Effector memory CD8-positive, alpha-beta T cell (primary cell): ENCODE results near the gene UBE2F.

Experiments used
- ATAC-seq: fragments of 150-1000 bp; cut with Tn5 transposase; replicated peaks from 2 replicates; pipeline ENCODE4 v1.10.0; 2021; ENCODE audit warnings: mild to moderate bottlenecking, moderate library complexity
- DNase-seq, 3 experiments: peaks; one replicate each; pipeline ENCODE4 v3.0.0; 2021
- H3K27ac Mint-ChIP-seq, 2 donors: one replicate each; pipeline ENCODE4 v1.8.0; 2022; ENCODE audit warnings: mild to moderate bottlenecking in 2 of 2, mixed read lengths in 2 of 2, moderate library complexity in 2 of 2
- H3K27me3 Mint-ChIP-seq, 2 donors: one replicate each; pipeline ENCODE4 v1.8.0; 2022; ENCODE audit warnings: mixed read lengths in 2 of 2
- H3K36me3 Mint-ChIP-seq: one replicate; pipeline ENCODE4 v1.8.0; 2022; ENCODE audit warnings: mild to moderate bottlenecking, moderate library complexity, mixed read lengths; ENCODE audit not compliant: insufficient read depth
- H3K4me1 Mint-ChIP-seq, 2 donors: one replicate each; pipeline ENCODE4 v1.8.0; 2022; ENCODE audit warnings: low read depth in 2 of 2, mixed read lengths in 2 of 2
- H3K4me3 Mint-ChIP-seq, 2 donors: one replicate each; pipeline ENCODE4 v1.8.0; 2022; ENCODE audit warnings: mild to moderate bottlenecking in 2 of 2, mixed read lengths in 2 of 2, moderate library complexity in 2 of 2
- H3K9me3 Mint-ChIP-seq, 2 donors: one replicate each; pipeline ENCODE4 v1.8.0; 2022; ENCODE audit warnings: mixed read lengths in 2 of 2
- total RNA-seq, 9 experiments: gene quantifications; one replicate each; lab custom pipeline; 2026; lab: John Stamatoyannopoulos, UW

The UBE2F gene, protein sequence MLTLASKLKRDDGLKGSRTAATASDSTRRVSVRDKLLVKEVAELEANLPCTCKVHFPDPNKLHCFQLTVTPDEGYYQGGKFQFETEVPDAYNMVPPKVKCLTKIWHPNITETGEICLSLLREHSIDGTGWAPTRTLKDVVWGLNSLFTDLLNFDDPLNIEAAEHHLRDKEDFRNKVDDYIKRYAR
- total RNA-seq: 9.4 to 24.6 (median 13.4) reads per million in 9 experiments

DNA sequence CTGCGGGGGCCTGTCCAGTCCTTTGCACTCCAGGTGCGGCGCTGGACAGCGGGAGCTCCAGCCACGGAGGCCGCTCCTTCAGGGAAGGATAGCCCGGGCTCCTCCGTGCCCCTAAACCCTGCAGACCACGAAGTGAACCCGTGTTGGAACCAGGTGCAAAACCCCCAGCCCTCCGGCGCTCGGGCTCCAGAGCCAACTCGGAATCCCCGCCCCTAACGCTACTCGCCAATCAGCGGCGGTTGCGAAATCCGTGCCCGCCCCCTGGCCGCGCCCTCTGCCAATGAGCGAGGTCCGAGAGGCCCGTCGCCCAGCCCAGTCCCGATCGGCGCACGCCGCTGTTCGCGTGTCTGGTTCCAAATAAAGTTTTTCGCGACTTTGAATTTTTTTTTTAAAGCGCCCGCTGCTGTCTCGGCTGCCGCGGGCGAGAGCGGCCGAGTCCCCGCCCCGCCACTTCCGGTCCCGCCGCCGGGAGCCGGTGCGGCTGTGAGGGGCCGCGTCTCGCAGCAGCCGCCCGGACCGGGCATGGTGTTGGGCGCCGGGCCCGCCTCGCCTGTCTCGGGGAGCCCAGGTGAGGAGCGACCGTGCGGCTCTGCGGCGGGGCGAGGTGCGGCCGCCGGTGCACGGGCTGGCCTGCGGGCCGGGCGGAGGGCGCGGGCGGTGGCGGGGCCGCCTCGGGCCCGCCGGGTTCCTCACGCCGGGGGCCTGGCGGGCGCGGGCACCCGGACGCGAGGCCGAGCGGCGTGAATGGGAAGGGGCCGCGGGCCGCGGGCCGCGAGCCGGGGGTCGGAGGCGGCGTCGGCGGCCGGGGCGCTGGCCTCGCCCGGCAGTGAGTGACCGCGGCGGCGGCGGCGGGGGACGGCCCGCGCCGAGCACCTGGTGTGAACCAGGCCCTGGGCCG, at the start of gene UBE2F:
Gene UBE2F, plus strand, starts transcription at position 450 of the 898 bp plus-strand sequence. CDS start 6,094 bp downstream, outside the sequence.
- peak within 1 kb of the TSS; percentile 74 to 75 for H3K27ac Mint-ChIP-seq
- DNase-seq (peak; percentile 96 to 98 (median 97)), ATAC-seq (peak; percentile 95)
- H3K9me3 Mint-ChIP-seq: peaks cover 2 to 8% of the 10 kb centered on the region in 2 donors
- peaks cover 39 to 44% of the 10 kb centered on the region in 2 donors for H3K4me1 Mint-ChIP-seq
- H3K36me3 Mint-ChIP-seq: peaks cover 7% of the 10 kb centered on the region
- H3K27me3 Mint-ChIP-seq: no peaks in the 10 kb centered on the region
- peak within 1 kb of the TSS; percentile 87 to 88 for H3K4me3 Mint-ChIP-seq

DNA sequence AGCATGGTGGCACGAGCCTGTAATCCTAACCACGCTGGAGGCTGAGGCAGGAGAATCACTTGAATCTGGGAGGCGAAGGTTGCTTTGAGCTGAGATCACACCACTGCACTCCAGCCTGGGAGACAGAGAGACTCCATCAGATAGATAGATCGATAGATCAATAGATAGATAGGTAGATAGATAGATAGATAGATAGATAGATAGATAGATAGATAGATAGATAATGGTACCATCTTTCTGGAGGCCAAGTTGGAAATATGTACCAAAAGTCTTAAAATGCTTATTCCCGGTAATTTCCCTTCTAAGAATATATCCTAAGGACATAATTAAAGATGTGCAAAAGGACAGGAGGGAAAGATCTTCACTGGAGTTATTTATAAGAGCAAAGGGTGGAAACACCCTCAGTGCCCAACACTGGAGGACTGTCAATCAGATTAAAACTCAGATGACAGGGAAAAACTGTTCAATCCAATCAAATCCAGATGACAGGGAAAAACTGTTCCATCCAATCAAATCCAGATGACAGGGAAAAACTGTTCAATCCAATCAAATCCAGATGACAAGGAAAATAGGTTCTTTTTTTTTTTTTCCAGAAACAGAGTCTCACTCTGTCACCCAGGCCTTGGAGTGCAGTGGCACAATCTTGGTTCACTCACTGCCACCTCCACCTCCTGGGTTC, 49.0 kb upstream of the UBE2F start:
- Mint-ChIP-seq H3K4me3 (no peak overlapping the region), H3K27ac (no peak overlapping the region), H3K4me1 (peaks cover 0 to 2% of the 10 kb centered on the region in 2 donors), H3K9me3 (no peaks in the 10 kb centered on the region), H3K36me3 (no peaks in the 10 kb centered on the region), H3K27me3 (peaks cover 0 to 7% of the 10 kb centered on the region in 2 donors)
- no peak for DNase-seq
- ATAC-seq: no peak

DNA sequence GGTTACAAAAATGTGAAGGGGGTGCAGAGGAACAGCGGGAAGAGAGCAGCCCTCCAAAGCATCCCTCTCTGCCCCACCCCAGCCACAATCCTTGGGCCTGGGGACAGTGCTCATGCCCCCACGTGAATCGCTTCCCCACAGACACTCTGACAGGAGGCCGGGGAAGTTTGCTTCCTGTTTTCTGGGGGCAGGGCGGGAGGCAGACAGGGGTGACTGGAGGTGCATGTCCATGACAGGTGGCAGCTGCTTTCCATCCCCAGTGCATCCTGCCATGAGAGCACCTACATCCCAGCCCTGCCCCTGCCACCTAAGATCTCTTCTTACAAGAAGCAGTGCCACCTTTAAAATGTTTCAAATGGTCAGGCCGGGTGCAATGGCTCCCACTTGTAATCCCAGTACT, 47.2 kb upstream of the UBE2F start:
- no peak overlapping the region for H3K27ac Mint-ChIP-seq
- DNase-seq (no peak), ATAC-seq (no peak)
- no peaks in the 10 kb centered on the region for H3K9me3 Mint-ChIP-seq
- no peak overlapping the region for H3K4me3 Mint-ChIP-seq
- H3K4me1 Mint-ChIP-seq: peaks cover 3 to 5% of the 10 kb centered on the region in 2 donors
- H3K27me3 Mint-ChIP-seq: peaks cover 0 to 7% of the 10 kb centered on the region in 2 donors
- H3K36me3 Mint-ChIP-seq: no peaks in the 10 kb centered on the region

DNA sequence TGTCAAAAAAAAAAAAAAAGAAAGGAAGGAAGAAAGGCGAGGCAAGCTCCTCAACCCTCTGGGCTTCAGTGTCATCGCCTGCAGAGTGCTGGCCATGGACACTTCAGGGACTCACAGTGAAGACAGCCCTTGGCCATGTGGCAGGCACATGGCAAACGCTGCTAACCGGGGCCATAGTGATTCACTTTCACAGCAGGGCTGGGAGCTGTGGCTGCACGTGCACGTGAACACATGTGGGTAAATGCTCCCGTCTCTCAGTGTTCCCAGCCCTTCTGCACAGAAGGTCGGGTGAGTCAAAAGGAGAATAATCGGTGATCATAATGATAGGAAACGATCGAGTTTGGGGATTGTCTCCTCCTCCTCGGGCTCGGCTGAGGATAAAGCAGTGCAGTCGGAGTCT, 46.1 kb upstream of the UBE2F start:
- peaks cover 7 to 8% of the 10 kb centered on the region in 2 donors for H3K4me1 Mint-ChIP-seq
- no peak for DNase-seq
- ATAC-seq: no peak
- no peak overlapping the region for H3K27ac Mint-ChIP-seq
- H3K4me3 Mint-ChIP-seq: no peak overlapping the region
- H3K27me3 Mint-ChIP-seq: peaks cover 0 to 7% of the 10 kb centered on the region in 2 donors
- H3K36me3 Mint-ChIP-seq: no peaks in the 10 kb centered on the region
- no peaks in the 10 kb centered on the region for H3K9me3 Mint-ChIP-seq

DNA sequence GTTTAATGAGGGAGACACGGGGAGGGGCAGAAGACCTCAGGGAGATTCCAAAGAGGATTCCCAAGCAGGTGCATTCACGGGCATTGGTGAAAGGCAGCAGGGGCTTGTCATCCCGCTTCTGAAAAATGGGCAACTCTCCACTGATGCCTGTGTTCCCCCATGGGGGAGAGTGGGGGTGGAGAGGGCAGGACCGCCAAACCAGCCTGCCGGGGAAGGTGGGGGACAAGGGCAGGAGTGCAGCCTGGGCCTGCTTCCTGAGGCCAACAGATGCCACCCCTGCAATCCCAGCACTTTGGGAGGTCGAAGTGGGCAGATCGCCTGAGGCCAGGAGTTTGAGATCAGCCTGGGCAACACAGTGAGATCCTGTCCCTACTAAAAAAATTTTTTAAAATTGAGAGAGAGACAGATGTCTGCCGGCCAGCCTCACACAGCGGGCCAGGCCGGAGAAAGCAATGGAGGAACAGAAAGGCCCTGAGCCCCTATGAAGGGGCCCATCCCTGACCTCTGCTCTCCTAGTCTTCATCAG, 44.8 kb upstream of the UBE2F start:
- Mint-ChIP-seq H3K4me1 (peaks cover 10 to 14% of the 10 kb centered on the region in 2 donors), H3K27me3 (no peaks in the 10 kb centered on the region), H3K9me3 (no peaks in the 10 kb centered on the region), H3K36me3 (no peaks in the 10 kb centered on the region), H3K27ac (no peak overlapping the region), H3K4me3 (no peak overlapping the region)
- no peak for DNase-seq
- no peak for ATAC-seq

DNA sequence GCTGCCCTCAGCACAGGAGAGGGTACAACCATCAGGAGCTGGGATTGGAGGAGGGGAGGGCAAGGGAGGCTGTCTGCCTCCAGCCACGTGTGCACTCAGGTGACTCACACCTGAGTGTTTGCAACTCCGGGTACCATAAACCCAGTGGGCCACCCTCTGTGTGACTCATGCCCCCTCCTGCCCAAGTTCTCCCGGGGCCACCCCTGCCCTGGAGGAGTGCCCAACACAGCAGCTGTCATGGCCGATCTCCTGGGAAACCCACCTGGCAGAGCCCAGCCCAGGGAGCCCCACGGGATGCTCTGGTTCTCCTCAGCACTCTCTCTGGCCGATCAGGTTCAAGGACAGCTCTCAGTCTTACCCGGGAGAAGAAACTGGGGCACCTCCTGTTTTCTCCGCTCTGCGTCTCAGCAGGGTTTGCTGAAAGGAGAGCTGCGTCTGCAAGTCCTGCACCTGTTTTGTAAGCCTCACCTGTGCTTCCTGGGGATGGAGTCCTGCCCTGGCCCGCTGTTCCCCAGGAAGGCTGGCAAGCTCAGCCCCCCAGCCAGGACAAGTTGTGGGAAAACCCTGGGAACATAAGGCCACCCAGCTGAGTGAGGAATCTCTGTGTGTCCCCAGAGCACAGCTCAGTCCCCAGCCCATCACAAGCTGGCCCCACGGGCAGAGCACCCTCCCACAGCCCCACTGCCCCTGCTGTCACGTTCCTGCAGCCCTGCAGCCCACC, 44.0 kb upstream of the UBE2F start:
- Mint-ChIP-seq H3K36me3 (no peaks in the 10 kb centered on the region), H3K4me1 (peaks cover 14% of the 10 kb centered on the region in 2 donors), H3K4me3 (peak overlapping the region; percentile 11 to 62), H3K27ac (peak overlapping the region in 1 of 2 donors; percentile 65), H3K9me3 (no peaks in the 10 kb centered on the region), H3K27me3 (no peaks in the 10 kb centered on the region)
- DNase-seq: no peak
- no peak for ATAC-seq

DNA sequence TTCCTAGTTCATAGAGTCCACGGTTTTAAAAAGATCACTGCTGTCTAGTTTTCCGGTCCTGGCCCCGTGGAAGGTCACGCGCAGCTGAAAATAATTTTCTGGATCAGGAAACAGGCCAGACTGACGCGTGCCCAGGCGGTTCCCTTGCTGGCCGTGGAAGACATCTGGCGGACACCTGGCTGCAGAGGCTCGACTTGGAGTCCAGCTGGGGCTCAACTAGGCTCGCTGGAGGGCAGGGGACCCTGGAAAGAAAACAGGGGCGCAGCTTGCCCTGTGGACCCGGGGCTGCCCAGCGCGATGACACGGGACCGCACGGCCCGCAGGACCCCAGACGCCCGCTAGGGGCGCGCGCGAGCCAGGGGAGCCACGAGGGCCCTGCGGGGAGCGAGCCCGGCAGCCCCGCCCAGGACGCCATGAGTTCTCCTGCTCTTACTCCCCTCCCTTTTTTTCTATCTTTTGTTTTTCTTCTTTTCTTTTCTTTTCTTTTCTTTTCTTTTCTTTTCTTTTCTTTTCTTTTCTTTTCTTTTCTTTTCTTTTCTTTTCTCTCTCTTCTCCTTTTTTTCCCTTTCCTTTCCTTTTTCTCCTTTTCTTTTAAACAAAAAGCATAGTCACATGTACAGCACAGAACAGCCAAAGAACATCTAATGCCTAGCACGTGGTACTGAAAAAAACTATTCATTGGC, 43.2 kb upstream of the UBE2F start:
- H3K36me3 Mint-ChIP-seq: no peaks in the 10 kb centered on the region
- peak; percentile 77 to 82 (median 79) for DNase-seq
- ATAC-seq: peak; percentile 100
- H3K27me3 Mint-ChIP-seq: no peaks in the 10 kb centered on the region
- peaks cover 14 to 16% of the 10 kb centered on the region in 2 donors for H3K4me1 Mint-ChIP-seq
- H3K9me3 Mint-ChIP-seq: no peaks in the 10 kb centered on the region
- H3K4me3 Mint-ChIP-seq: peak overlapping the region; percentile 11 to 62
- peak overlapping the region in 1 of 2 donors; percentile 65 for H3K27ac Mint-ChIP-seq

DNA sequence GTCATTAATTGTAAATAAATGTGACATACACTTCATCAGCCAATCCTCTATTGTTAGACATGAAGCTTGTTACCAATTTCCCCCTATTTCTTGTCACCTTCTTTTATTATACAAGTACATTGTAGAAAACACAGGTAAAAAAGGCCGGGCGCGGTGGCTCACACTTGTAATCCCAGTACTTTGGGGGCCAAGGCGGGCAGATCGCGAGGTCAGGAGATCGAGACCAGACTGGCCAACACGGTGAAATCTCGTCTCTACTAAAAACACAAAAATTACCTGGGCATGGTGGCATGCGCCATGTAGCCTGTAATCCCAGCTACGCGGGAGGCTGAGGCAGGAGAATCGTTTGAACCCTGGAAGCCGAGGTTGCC, 42.7 kb upstream of the UBE2F start:
- no peaks in the 10 kb centered on the region for H3K36me3 Mint-ChIP-seq
- no peak overlapping the region for H3K27ac Mint-ChIP-seq
- ATAC-seq (no peak), DNase-seq (no peak)
- H3K4me3 Mint-ChIP-seq: peak overlapping the region; percentile 11 to 62
- no peaks in the 10 kb centered on the region for H3K27me3 Mint-ChIP-seq
- H3K9me3 Mint-ChIP-seq: no peaks in the 10 kb centered on the region
- H3K4me1 Mint-ChIP-seq: peaks cover 14 to 16% of the 10 kb centered on the region in 2 donors

DNA sequence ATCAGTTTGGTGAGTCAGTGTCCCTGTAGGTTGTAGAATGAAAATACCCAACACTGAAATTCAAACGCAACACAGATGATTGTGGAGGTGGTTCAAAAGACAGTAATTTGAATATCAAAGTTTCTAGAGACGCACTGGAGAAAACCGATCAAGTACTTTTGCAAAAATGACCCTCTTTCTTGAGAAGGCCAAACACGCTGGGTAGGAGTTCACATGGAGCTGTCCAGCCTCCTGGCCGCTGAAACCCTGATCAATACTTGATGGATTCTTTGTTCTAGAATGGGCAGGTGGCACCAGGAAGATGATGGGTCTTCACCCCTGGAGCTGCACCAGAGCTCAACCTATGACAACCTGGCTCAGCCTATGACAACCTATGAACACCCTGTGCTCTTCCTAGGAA, 39.7 kb upstream of the UBE2F start:
- peaks cover 14% of the 10 kb centered on the region in 2 donors for H3K4me1 Mint-ChIP-seq
- H3K36me3 Mint-ChIP-seq: peaks cover 2% of the 10 kb centered on the region
- ATAC-seq: no peak
- no peaks in the 10 kb centered on the region for H3K9me3 Mint-ChIP-seq
- no peaks in the 10 kb centered on the region for H3K27me3 Mint-ChIP-seq
- H3K27ac Mint-ChIP-seq: no peak overlapping the region
- H3K4me3 Mint-ChIP-seq: no peak overlapping the region
- DNase-seq: no peak

DNA sequence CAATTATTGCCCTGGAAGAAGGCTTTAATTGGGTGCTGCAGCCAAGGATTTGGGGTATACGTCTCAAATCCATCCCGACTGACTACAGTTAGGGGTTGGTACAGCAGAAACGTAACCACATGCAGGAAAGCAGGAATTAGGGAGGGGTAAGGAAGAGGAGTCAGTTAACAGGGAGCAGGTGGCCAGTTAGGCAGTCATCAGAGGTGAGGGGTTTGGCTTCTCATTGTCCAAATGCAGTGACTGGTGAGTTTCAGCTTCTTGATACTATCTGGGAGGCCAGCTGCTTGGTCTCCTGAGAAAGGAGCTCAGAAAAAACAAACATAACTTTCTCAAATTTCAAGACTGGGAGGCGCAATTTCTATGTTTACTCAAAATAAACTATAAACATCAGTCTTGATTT, 38.8 kb upstream of the UBE2F start:
- Mint-ChIP-seq H3K27ac (no peak overlapping the region), H3K4me3 (no peak overlapping the region), H3K4me1 (peaks cover 14% of the 10 kb centered on the region in 2 donors), H3K36me3 (peaks cover 2% of the 10 kb centered on the region), H3K9me3 (no peaks in the 10 kb centered on the region), H3K27me3 (no peaks in the 10 kb centered on the region)
- DNase-seq (no peak), ATAC-seq (no peak)

DNA sequence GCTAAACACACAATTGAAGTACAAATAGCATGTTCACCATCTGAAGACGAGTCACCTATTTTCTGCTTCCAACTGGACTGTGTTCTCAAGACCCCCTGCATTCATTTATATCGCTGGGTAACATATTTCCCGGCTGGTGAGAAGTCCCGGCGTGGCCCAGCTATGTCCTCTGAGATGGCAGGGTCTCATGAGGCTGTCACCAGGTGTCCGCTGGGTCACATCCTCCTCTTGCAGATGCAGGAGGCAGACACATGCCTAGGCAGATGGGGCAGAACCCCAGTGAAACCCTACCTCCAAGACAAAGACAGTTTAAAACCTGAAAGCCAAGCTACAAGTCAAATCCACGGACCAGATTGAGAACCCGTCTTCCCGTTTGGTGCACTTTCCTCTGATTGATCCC, 36.8 kb upstream of the UBE2F start:
- DNase-seq: no peak
- peaks cover 11% of the 10 kb centered on the region in 2 donors for H3K4me1 Mint-ChIP-seq
- no peak overlapping the region for H3K4me3 Mint-ChIP-seq
- H3K27ac Mint-ChIP-seq: no peak overlapping the region
- no peaks in the 10 kb centered on the region for H3K9me3 Mint-ChIP-seq
- peaks cover 2% of the 10 kb centered on the region for H3K36me3 Mint-ChIP-seq
- no peak for ATAC-seq
- H3K27me3 Mint-ChIP-seq: peaks cover 8 to 14% of the 10 kb centered on the region in 2 donors

DNA sequence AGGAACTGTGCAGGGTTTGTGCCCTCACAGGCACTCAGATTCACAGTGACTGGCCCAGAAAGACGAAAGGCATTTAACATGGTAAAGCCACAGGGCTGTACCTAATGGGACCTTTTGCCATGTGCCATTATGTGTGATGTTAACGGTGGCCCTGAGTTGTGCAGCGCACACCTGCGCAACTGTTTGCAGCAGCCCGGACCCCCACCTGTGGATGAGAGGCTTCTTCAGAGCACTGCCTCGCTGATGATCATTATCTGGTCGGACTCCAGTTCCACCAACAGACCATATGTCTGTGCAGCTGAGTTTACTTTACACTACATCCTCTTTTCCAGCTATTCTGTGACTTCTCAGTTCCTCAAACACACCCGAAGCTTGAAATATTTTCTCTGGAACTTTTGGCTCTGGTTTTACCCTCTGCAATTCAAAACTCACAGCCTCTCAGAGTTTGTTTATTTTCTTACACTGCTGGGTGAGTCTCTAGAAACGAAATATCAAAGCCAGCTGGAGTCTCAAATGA, 35.6 kb upstream of the UBE2F start:
- no peak overlapping the region for H3K27ac Mint-ChIP-seq
- no peak for ATAC-seq
- DNase-seq: no peak

More for the DNA sequence above, 35.6 kb upstream of the UBE2F start:
- H3K9me3 Mint-ChIP-seq: no peaks in the 10 kb centered on the region
- H3K4me1 Mint-ChIP-seq: peaks cover 1 to 10% of the 10 kb centered on the region in 2 donors
- no peak overlapping the region for H3K4me3 Mint-ChIP-seq
- H3K36me3 Mint-ChIP-seq: peaks cover 2% of the 10 kb centered on the region
- H3K27me3 Mint-ChIP-seq: peaks cover 8 to 14% of the 10 kb centered on the region in 2 donors
